LoVo (cell line): ENCODE data around the gene TRIM44.

Source experiments
- DNase-seq: peaks from one replicate; pipeline ENCODE4 v3.0.0-alpha.2; 2016; ENCODE audit warnings: low spot score

TRIM44 gene

GRCh38 chr11:35791088-35791958, 128.7 kb downstream of the TRIM44 start:
- no peak for DNase-seq

DNA sequence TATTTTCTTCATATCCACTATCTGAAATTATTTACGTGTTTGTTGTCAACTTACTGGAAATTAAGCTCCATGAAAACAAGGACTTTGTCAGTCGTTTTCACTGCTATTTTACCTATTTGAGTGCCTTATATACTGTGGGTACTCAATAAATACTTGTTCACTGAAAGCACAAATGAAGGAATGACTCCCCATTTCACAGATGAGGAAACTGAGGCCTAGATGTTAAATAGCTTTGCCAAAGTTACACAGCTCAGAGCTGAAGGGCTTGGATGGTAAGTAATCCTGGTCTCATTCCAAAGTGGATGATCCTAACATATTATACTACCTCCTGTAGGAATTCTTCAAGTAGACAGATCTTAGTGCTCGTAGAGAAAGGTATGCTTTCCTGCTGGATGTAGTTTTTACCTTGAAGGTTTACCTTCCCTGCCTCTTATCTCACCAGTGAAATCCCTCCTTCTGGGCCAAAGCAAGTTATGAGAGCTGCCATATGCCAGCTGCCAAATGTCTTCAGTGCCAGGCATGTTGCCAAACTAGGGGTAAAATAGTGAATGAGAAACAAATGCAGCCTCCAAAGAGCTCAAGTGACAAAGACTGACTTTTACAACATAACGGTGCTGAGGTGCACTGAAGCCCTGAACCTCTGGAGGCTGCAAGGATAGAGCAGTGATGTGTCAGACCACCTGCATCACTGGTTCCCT, 129.7 kb downstream of the TRIM44 start:
- no peak for DNase-seq

DNA sequence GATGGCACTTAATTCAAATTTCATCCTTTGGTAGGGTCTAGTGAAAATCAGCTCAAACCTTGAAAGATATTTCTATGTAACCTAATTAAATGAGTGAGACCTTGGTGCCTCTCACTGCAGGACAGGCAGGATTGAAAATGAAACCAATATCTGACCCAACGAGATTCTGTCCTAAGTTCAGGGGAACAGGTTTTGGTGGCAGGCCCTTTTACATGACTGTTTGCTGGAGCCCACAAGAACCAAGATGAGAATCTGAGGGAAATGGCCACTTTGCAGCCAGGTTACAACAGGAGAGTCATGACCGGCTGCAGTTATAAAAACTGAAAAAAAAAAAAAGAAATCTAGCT, 130.2 kb downstream of the TRIM44 start:
- DNase-seq: no peak

DNA sequence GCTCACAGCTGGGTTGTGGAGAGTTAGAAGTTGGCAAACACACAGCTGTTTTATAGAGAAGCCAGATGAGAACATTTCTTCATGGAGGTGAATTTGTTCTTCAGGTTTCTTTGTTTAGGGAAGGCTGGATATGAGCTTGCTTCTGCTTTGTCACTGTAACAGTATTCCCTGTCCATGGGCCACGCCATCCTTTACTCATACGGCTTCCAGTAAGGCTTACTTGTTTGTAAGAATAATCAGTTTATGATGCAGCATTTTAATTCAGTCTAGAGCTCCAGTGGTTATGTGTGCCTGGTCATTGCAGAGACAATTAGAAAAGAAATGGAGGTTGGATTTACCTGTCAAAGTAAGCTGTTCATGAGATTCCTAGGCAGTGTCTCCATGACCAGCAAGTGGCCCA, 131.8 kb downstream of the TRIM44 start:
- no peak for DNase-seq

- DNase-seq: no peak
Measured at GRCh38 chr11:35794850-35795249, 132.3 kb downstream of the TRIM44 start.

DNA sequence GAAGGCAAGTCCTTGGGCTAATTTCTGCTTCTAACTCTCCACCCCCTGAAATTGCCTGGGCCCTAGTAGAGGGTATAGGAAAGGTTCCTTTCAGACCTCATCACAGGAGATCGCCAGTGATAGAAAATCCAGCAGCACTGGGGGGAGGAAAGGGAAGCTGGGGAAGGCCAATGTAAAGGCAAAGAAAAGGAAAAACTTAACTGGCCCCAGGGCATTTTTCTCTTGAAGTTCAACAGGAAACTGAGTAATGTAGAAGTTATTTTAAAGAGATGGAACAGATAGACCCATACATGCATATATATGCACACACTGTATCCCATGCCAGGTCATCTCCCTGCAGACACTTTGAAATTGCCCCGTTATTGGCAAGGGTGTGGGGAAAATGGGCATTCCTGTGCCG, 134.0 kb downstream of the TRIM44 start:
- DNase-seq: peak; percentile 51

DNA sequence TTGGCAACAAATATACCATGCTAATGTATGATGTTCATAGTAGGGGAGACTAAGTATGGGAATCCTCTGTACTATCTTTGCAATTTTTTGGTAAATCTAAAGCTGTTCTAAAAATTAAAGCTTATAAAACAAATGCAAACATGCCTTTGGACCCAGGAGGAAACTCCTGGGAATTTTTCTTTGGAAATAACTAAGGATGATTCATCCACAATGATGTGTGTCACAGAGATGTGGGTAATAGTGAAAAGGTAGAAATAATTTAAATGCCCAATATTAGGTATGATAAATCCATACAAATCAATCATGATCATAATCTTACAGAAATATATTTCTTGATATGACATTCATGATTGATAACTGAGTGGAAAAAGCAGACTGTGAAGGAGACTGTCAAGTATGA, 135.8 kb downstream of the TRIM44 start:
- DNase-seq: no peak

DNA sequence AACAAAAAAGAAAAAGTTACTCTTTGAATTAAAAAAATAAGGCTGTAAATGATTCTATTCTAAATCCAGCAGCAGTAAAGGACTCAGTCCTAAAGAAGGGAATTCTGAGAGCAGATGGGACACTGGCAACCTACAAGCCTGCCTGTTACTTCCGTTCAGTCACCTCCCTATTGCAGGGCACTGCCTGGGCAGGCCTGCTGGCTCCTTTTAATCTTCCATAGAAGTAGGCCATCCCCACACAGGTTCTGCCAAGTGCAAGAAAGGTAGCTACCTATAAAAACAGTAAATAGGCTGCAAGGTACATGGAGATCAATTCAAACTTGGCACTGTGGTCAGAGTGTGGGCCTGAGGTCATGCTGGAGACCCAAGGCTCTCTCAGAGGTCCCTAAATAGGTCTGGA, 136.4 kb downstream of the TRIM44 start:
- DNase-seq: no peak

- no peak for DNase-seq
Measured at GRCh38 chr11:35799655-35800054, 137.1 kb downstream of the TRIM44 start.

DNA sequence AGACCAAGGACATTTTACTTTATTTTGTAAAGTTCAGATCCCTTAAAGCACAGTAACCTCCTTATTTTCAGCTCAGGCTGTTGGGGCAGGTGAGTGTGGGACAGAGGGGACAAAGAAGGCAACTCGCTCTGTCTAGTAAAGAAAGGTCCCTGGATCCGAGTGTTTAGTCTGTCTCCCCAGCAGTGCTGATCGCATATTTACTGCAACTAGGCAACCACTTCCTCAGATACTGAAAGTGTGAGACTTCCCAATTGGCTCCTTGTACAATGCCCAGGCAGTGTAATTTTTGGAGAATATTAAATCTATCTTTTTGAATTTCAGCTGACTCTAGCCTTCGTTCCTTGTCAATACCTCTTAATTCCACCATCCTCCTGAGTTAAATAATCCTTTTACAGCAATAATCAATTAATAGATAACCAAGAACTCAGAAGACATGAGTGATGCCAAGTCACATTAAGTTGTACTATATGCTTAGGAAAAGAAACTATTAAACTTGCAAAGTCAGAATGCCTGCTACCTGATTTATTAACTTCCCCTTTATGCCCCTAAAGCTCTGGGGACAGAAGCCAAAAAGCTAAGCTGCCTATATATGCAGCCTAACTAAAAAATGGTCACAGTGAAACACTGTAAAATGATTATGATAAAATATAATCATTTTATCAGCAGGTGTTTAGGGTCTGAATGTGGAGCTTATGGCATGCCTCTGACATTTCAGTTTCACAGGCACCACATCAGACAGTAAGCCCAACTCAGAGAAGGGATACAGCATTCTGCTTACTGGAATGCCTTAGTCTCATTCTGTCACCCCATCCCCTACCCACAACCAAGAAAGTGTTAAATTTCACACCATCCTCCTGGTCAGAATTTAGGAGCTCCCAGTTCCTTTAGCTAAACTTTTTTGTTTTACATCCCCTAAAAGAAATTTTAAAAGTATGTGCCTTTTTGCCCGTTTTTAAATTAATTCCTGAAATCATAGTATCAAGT, 138.7 kb downstream of the TRIM44 start:
- no peak for DNase-seq

GRCh38 chr11:35802221-35802620, 139.6 kb downstream of the TRIM44 start:
- no peak for DNase-seq

- DNase-seq: no peak
Measured at GRCh38 chr11:35802672-35803071, 140.1 kb downstream of the TRIM44 start.

GRCh38 chr11:35803115-35803514, 140.5 kb downstream of the TRIM44 start:
- DNase-seq: no peak

DNA sequence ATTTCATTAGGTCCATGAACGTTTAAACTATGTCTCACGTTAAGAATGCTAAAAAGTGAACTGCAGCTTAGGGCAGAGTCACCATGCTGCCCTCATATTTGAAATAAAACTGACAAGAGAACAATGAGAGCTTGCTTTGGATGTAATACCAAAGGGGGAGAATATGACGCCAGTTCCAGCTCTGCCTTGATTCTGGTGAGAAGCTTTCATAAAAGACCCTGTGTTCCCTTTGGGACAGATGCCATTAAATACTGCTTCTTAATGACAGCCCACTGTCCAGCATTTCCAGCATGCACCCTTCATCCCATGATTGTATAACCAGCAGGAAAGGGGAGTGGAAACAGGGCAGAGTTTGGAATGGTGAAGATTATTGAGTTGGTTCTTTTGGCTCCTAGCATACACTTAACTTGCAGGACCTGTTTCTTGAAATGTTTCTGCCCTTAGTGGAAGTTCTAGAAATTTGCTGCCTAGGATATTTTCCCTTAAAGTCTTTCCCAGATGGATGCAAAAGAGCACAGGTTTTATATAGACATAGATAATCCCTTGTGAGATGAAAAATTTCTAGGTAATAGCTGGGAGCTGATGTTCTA, 142.0 kb downstream of the TRIM44 start:
- no peak for DNase-seq

DNA sequence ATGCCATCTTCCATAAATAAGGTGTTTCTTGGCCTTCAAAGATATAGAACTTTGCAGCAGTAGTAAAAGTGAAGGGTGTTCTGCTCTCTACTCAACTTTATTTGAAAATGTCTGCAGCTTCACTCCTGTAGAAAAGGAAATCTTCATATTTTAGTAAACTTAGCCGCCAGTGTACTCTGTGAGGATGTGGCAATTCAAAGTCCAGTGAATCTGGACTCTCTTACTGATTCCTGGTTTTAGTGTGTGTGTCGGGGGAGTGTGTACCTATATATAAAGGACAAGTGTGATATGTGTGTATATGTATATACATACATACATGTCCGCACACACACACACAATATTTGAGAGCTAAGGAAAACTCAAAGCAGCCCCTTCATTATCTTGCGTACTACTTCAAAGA, 147.0 kb downstream of the TRIM44 start:
- no peak for DNase-seq

DNA sequence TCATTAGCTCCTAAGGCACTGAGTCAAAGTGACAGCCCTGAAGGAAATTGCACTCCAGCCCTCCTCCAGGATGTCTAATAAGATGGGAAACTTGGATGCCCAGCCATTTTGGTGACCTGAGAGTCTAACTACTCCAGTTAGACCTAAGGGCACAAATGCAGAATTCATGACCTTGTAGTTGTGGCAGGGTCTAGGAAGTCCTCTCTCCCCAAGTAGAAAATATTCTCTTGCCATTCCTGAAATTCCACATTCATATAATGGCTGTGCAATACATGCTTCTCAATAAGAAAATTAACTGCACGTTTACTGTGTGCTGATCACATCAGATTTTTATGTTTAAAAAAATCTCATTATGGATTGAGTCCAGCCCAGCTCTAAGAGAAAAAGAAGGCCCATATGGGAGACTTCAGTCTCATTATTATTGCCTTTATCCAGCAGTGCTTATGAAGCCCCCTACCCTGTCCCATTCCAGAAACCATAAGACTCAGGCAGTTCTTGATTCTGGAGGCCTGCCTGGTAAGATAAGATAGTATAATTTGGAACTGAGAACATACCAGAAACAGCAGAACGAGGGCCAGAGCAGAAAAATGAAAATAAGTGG, 147.6 kb downstream of the TRIM44 start:
- no peak for DNase-seq

DNA sequence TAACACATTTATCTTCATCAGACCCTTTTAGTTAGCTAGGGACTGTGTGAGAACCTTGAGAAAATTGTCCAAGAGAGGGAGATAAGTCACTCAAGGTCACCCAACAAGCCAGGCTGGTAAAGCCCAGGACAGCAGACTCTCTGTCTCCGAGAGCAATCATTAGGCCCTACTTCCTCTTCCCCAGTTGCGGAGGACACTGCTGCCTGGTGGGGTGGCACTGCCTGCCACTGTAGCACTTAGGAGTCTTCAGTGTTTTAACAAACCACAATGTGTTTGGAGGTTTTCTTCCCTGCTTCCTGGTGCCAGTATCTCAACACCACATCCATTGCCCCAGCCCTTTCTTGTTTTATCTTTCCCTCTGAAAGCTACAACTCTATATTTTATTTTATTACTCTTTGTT, 149.2 kb downstream of the TRIM44 start:
- no peak for DNase-seq

- DNase-seq: no peak
Measured at GRCh38 chr11:35812828-35813227, 150.3 kb downstream of the TRIM44 start.

- DNase-seq: no peak
Measured at GRCh38 chr11:35814081-35814695, 151.6 kb downstream of the TRIM44 start.

GRCh38 chr11:35814720-35815305, 152.2 kb downstream of the TRIM44 start:
- no peak for DNase-seq
